Heart left ventricle (tissue), 16 donors: Measurements from ENCODE around the gene TBX5. TPM values are rescaled to one million over a fixed set of nuclear protein-coding genes. Genes with fewer than 3 reads are reported as not detected.

ENCODE experiments used
- ATAC-seq, 4 donors: fragments of 200-7000 bp; cut with Tn5 transposase; one replicate each; pipeline ENCODE4 v1.9.1; 2020 to 2022; ENCODE audit warnings: moderate library complexity in 4 of 4, mild to moderate bottlenecking in 3 of 4, moderate number of reproducible peaks in 1 of 4
- DNase-seq, 5 donors: peaks; one replicate each; pipeline ENCODE4 v3.0.0-alpha.2; 2020
- H3K27ac ChIP-seq, 12 donors: fragments of 200-600 bp; sonication (generic) in 4 of 12; one replicate each; pipeline versions ENCODE4 v1.5.0 to v1.8.0; 2016 to 2022; ENCODE audit warnings: mild to moderate bottlenecking in 2 of 12
- H3K27me3 ChIP-seq, 9 donors: fragments of 200-600 bp; sonication (generic) in 2 of 9; one replicate each; pipeline versions ENCODE4 v1.5.1 to v1.8.0; 2016 to 2022; ENCODE audit warnings: mild to moderate bottlenecking in 3 of 9
- H3K36me3 ChIP-seq, 9 donors: fragments of 200-600 bp; sonication (generic) in 2 of 9; one replicate each; pipeline versions ENCODE4 v1.5.0 to v1.8.0; 2018 to 2022; ENCODE audit warnings: mild to moderate bottlenecking in 2 of 9
- H3K4me1 ChIP-seq, 12 donors: fragments of 200-600 bp; sonication (generic) in 4 of 12; one replicate each; pipeline versions ENCODE4 v1.5.0 to v1.8.0; 2016 to 2022; ENCODE audit warnings: mild to moderate bottlenecking in 3 of 12
- H3K4me3 ChIP-seq, 12 donors: fragments of 200-600 bp; sonication (generic) in 4 of 12; one replicate each; pipeline versions ENCODE4 v1.5.0 to v1.8.0; 2017 to 2022; ENCODE audit warnings: mild to moderate bottlenecking in 9 of 12, moderate library complexity in 4 of 12
- H3K9me3 ChIP-seq, 12 donors: fragments of 200-600 bp; sonication (generic) in 4 of 12; one replicate each; pipeline versions ENCODE4 v1.5.0 to v1.8.0; 2016 to 2022; ENCODE audit warnings: mild to moderate bottlenecking in 1 of 12
- CTCF ChIP-seq, 12 donors: fragments of 200-600 bp; sonication (generic) in 4 of 12; IDR thresholded peaks; one replicate each; pipeline versions ENCODE4 v1.5.0 to v1.8.0; 2018 to 2022; ENCODE audit warnings: antibody characterized with exemption in 12 of 12, mild to moderate bottlenecking in 5 of 12
- POLR2A ChIP-seq, 2 donors: fragments of 450-650 bp; IDR thresholded peaks; one replicate each; pipeline ENCODE4 v1.6.1; 2017; ENCODE audit warnings: antibody characterized with exemption in 2 of 2, mild to moderate bottlenecking in 2 of 2, moderate library complexity in 2 of 2
- WGBS, 4 donors: extraction: QIAGEN DNeasy Blood & Tissue Kit in 2 of 4; methylation state at CpG; one replicate each; pipeline versions ENCODE4 v1.1.5 to v1.1.7; 2013 to 2018; 5-methylcytosine and 5-hydroxymethylcytosine counted together
- intact Hi-C, 10 donors: fragments of 100-400 bp; cut with DNase I; formaldehyde crosslinking; loops; one replicate each; pipeline versions ENCODE4 v1.11.1 to v1.14.2; 2022
- polyA plus RNA-seq, 2 donors: library from polyadenylated mRNA; stranded (reverse); fragments of 200-250 nt; gene quantifications; one replicate each; pipeline ENCODE4 v1.2.3, GENCODE V29; 2013
- total RNA-seq, 9 donors: library from RNA; depleted of rRNA in 2 of 9; stranded (reverse); fragments of >200 nt in 2 of 9; fragmentation: NEBNext Ultra II Directional in 3 of 9; extraction: Animal tissue kit (Norgen Biotek cat#: 25700) in 3 of 9; gene quantifications; one replicate each; pipeline versions ENCODE4 v1.1.0 to v1.2.4, GENCODE V29; 2016 to 2023
- donor health status: ischemic (EF 13 %, LVEDD 7.1; RV severe dilation, severe dysfunction).
- donor health status: healthy with polysubstance abuse.
- donor health status: DM: no; HTN: yes; CAD: no.
- donor health status: DM: no; HTN: no; CAD: no.
- donor health status: ischemic (EF 25% LVEDD 6.9; RV normal size, moderate dysfunction).
- donor health status: ischemic (EF 25% LVEDD 5.7; RV mildly dilated, moderate dysfunction).
- donor health status: healthy.
- donor health status: DM: yes; HTN: yes; CAD: no.
- donor health status: ischemic (EF 35%, LVEDD 5.7; RV mildly dilated, moderate dysfunction).
- donor health status: nonischemic (EF 11% LVEDD 7.7; RV severe dilation, severe dysfunction).
- donor health status: DM: yes; HTN: yes; CAD: no.
- donor health status: PGD.
- donor health status: ischemic (EF 29% LVEDD 5.4; RV normal size, mild dysfunction).
- donor health status: nonischemic (EF 23%, LVEDD 6.1; RV moderate dilation, normal function).

The TBX5 gene
- total and polyA plus RNA-seq, 11 donors = 8.1 to 74.5 (median 42.5) TPM

GRCh38 chr12:114439817-114440216 is 33.9 kb upstream of the TBX5 start:
- intact Hi-C loops = loop anchor here in 1 of 10 donors (10.0 kb wide), 1 partner anchor 185 kb away; no protein-coding TSS in a partner anchor
- Histone ChIP-seq H3K27ac (no peak overlapping the region), H3K9me3 (peaks cover 0 to 8% (median 0%) of the 10 kb centered on the region in 12 donors), H3K27me3 (peaks cover 19 to 79% (median 58%) of the 10 kb centered on the region in 9 donors), H3K4me3 (no peak overlapping the region), H3K4me1 (peaks cover 0 to 9% (median 0%) of the 10 kb centered on the region in 12 donors), H3K36me3 (no peaks in the 10 kb centered on the region)
- ATAC-seq = no peak
- no peak for DNase-seq
- TF ChIP-seq CTCF (IDR thresholded peaks at IDR 0.05) (no peak), POLR2A (IDR thresholded peaks at IDR 0.05) (no peak)
- WGBS, 4 donors = 26 to 40% (median 30%) methylated on average over 19 of the region's 19 CpGs

GRCh38 chr12:114439261-114439683 is 33.3 kb upstream of the TBX5 start:
- H3K36me3 ChIP-seq = no peaks in the 10 kb centered on the region
- H3K27me3 ChIP-seq = peaks cover 19 to 74% (median 54%) of the 10 kb centered on the region in 9 donors
- no peak for ATAC-seq
- peaks cover 0 to 8% (median 0%) of the 10 kb centered on the region in 12 donors for H3K9me3 ChIP-seq
- no peak for DNase-seq
- no peak overlapping the region for H3K27ac ChIP-seq
- no peak overlapping the region for H3K4me3 ChIP-seq
- intact Hi-C loops = no loop called here
- H3K4me1 ChIP-seq = peaks cover 0 to 8% (median 0%) of the 10 kb centered on the region in 12 donors
- WGBS, 4 donors = 39 to 56% (median 47%) methylated on average over 25 of the region's 25 CpGs
- no peak for TF ChIP-seq POLR2A (IDR thresholded peaks at IDR 0.05)
- no peak for TF ChIP-seq CTCF (IDR thresholded peaks at IDR 0.05)

DNA sequence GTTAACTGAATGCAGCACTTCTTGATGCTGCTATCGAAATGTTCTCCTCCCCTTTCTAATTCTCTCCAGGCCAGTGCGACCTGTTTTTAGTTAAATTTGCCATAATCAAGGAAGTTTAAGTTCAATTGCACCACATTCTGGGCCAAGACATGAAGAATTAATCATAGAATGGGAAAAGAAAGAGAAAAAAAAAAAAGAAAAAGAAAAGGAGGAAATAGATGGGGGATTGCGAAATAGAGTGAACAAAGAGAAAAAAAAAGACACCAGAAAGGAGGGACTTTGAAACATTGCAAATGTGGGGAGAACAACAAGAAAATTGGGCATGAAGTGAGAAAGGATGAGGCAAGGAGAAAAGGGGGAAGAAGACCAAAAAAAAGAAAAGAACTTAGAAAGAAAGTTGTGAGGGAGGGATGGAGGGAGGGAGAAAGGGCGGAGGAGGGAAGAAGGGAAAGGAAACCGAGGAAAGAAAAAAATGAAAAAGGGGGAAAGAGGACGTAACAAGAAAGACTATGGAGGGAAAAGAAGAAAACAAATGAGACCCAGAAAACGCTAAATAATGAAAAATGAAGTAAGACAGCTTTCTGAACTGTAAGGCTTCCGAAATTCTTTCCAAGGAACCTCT is 32.8 kb upstream of the TBX5 start:
- TF ChIP-seq CTCF (IDR thresholded peaks at IDR 0.05) = no peak
- TF ChIP-seq POLR2A (IDR thresholded peaks at IDR 0.05) = no peak
- peaks cover 0 to 8% (median 0%) of the 10 kb centered on the region in 12 donors for H3K9me3 ChIP-seq
- WGBS, 4 donors = 52 to 67% (median 54%) methylated on average over 8 of the region's 8 CpGs
- no peak overlapping the region for H3K27ac ChIP-seq
- H3K4me3 ChIP-seq = no peak overlapping the region
- ATAC-seq (no peak), DNase-seq (no peak)
- peaks cover 19 to 69% (median 54%) of the 10 kb centered on the region in 9 donors for H3K27me3 ChIP-seq
- no peaks in the 10 kb centered on the region for H3K36me3 ChIP-seq
- intact Hi-C loops = no loop called here
- peaks cover 0 to 4% (median 0%) of the 10 kb centered on the region in 12 donors for H3K4me1 ChIP-seq

DNA sequence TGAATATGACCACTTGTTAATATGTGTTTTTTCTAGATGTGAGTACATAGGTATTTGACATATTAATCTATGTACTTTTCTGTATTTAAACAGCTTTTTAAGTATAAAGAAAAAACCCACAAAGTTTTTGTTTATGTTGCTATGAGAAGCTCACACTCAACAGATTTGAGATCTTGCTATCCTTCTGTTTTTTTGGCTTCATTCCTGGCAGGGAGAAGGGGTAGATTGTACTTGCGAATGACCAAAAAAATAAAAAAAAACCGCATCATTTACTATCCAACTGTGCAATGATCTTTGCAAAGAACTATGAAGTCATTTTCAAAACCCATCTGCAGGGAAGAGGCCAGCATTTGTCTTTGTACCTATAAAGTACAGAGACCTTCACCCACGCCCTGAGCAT is 28.4 kb upstream of the TBX5 start:
- TF ChIP-seq POLR2A (IDR thresholded peaks at IDR 0.05) = no peak
- no peak for TF ChIP-seq CTCF (IDR thresholded peaks at IDR 0.05)
- Histone ChIP-seq H3K27ac (no peak overlapping the region), H3K27me3 (peaks cover 0 to 37% (median 15%) of the 10 kb centered on the region in 9 donors), H3K9me3 (peaks cover 0 to 8% (median 0%) of the 10 kb centered on the region in 12 donors), H3K36me3 (no peaks in the 10 kb centered on the region), H3K4me1 (no peaks in the 10 kb centered on the region), H3K4me3 (no peak overlapping the region)
- no peak for DNase-seq
- 47 to 74% (median 63%) methylated on average over 3 of the region's 3 CpGs for WGBS, 4 donors
- ATAC-seq = no peak
- intact Hi-C loops = no loop called here
